PC-3 (cell line): ENCODE measurements around the gene SIVA1. TPM values are rescaled to one million over a fixed set of nuclear protein-coding genes. Genes with fewer than 3 reads are reported as not detected.

Experiments used
- ATAC-seq: fragments of 200-7000 bp; cut with Tn5 transposase; 2 replicates; pipeline ENCODE4 v1.9.1; 2020; ENCODE audit warnings: mild to moderate bottlenecking, moderate library complexity
- BruUV-seq: library from RNA; stranded (reverse); fragments of 400-500 nt; replicated peaks from 2 replicates; lab custom pipeline; 2021; lab: Mats Ljungman, UMichigan
- CTCF ChIA-PET: fragments of 300-600 bp; sonication (Branson Sonifier 250); formaldehyde crosslinking; loops from one replicate; lab custom pipeline; 2022; ENCODE audit warnings: antibody characterized with exemption; lab: Charles Lee
- POLR2A ChIA-PET: fragments of 300-600 bp; sonication (Branson Sonifier 250); formaldehyde crosslinking; loops from one replicate; lab custom pipeline; 2022; ENCODE audit warnings: antibody characterized with exemption; ENCODE audit not compliant: unreplicated experiment; lab: Charles Lee
- DNase-seq: peaks from one replicate; pipeline ENCODE4 v3.0.0-alpha.2; 2015
- H2AFZ ChIP-seq: fragments of 300-600 bp; sonication (generic); 2 replicates; pipeline ENCODE4 v1.6.0; 2016; ENCODE audit warnings: antibody characterized with exemption, low read length
- H3F3A ChIP-seq: fragments of 300-600 bp; sonication (generic); one replicate; pipeline ENCODE4 v1.6.0; 2017; ENCODE audit warnings: antibody characterized with exemption, low read length, control low read depth, mild to moderate bottlenecking; ENCODE audit not compliant: unreplicated experiment
- H3K27ac ChIP-seq: fragments of 300-600 bp; sonication (generic); 2 replicates; pipeline ENCODE4 v1.5.1; 2016; ENCODE audit warnings: mild to moderate bottlenecking, low read length
- H3K27me3 ChIP-seq: fragments of 300-600 bp; sonication (generic); 2 replicates; pipeline ENCODE4 v1.6.1; 2016; ENCODE audit warnings: low read length, mixed read lengths
- H3K36me3 ChIP-seq: fragments of 300-600 bp; sonication (generic); 2 replicates; pipeline ENCODE4 v1.6.1; 2016; ENCODE audit warnings: low read depth, mixed run types, low read length, mixed read lengths
- H3K4me1 ChIP-seq: fragments of 300-600 bp; sonication (generic); 2 replicates; pipeline ENCODE4 v1.5.1; 2016; ENCODE audit warnings: low read length; ENCODE audit not compliant: insufficient read depth
- H3K4me2 ChIP-seq: fragments of 300-600 bp; sonication (generic); 2 replicates; pipeline ENCODE4 v1.6.0; 2016; ENCODE audit warnings: low read length
- H3K4me3 ChIP-seq: fragments of 300-600 bp; sonication (generic); 2 replicates; pipeline ENCODE4 v1.5.1; 2016; ENCODE audit warnings: mild to moderate bottlenecking, low read length, mixed read lengths
- H3K79me2 ChIP-seq: fragments of 300-600 bp; sonication (generic); 2 replicates; pipeline ENCODE4 v1.6.1; 2017; ENCODE audit warnings: low read length, mixed read lengths
- H3K9ac ChIP-seq: fragments of 300-600 bp; sonication (generic); 2 replicates; pipeline ENCODE4 v1.6.0; 2016; ENCODE audit warnings: mild to moderate bottlenecking, low read length
- H3K9me2 ChIP-seq: fragments of 300-600 bp; sonication (generic); replicated peaks from 2 replicates; pipeline ENCODE4 v1.6.1; 2016; ENCODE audit warnings: mixed run types, low read length, mixed read lengths
- H3K9me3 ChIP-seq: fragments of 300-600 bp; sonication (generic); 2 replicates; pipeline ENCODE4 v1.6.1; 2016; ENCODE audit warnings: low read length, mixed read lengths
- H4K20me1 ChIP-seq: fragments of 300-600 bp; sonication (generic); 2 replicates; pipeline ENCODE4 v1.6.1; 2016; ENCODE audit warnings: low read length, mixed read lengths
- EZH2 ChIP-seq: fragments of 300-600 bp; sonication (generic); IDR thresholded peaks from one replicate; pipeline ENCODE4 v1.6.1; 2017; ENCODE audit warnings: antibody characterized with exemption, mild to moderate bottlenecking, low read length; ENCODE audit not compliant: unreplicated experiment
- EZH2phosphoT487 ChIP-seq: fragments of 300-600 bp; sonication (generic); IDR thresholded peaks from 2 replicates; pipeline ENCODE4 v1.6.1; 2018; ENCODE audit warnings: mild to moderate bottlenecking, antibody characterized with exemption, low read length, borderline replicate concordance
- intact Hi-C: fragments of 100-400 bp; cut with micrococcal nuclease; formaldehyde crosslinking; loops from 2 replicates; pipeline ENCODE4 v1.9.0; 2023
- total RNA-seq: library from RNA; depleted of rRNA; stranded (reverse); fragments of >200 nt; gene quantifications from 2 replicates; pipeline ENCODE4 v1.2.3, GENCODE V29; 2014
- TF ChIP-seq, protein P1 (sequence below): fragments of 300-600 bp; sonication (generic); conservative IDR thresholded peaks from 2 replicates; pipeline ENCODE4 v1.5.1; 2017; ENCODE audit warnings: antibody characterized with exemption, low read depth, mild to moderate bottlenecking, low read length

The SIVA1 gene
- total RNA-seq, 1 experiment from 2014 or later = 375 TPM

DNA sequence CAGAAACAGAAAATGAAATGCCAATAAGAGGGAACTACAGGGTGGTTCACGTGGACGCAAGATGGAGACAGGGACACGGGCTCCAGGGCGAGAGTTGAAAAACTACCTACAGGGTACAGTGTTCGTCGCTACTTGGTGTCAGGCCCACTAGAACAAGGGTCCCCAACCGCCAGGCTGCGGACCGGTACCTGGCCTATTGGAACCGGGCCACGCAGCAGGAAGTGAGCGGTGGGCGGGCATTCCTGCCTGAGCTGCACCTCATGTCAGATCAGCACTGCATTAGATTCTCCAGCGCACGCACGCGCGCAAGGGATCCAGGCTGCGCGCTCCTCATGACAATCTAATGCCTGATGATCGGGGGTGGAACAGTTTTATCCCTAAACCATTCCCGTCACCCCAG, 48.7 kb upstream of the SIVA1 start:
- no peak overlapping the region for H3K9ac ChIP-seq
- POLR2A ChIA-PET = no interaction called here
- H3K27me3 ChIP-seq = no peaks in the 10 kb centered on the region
- H3F3A ChIP-seq = no peaks in the 10 kb centered on the region
- intact Hi-C loops = no loop called here
- TF ChIP-seq, protein P1, sequence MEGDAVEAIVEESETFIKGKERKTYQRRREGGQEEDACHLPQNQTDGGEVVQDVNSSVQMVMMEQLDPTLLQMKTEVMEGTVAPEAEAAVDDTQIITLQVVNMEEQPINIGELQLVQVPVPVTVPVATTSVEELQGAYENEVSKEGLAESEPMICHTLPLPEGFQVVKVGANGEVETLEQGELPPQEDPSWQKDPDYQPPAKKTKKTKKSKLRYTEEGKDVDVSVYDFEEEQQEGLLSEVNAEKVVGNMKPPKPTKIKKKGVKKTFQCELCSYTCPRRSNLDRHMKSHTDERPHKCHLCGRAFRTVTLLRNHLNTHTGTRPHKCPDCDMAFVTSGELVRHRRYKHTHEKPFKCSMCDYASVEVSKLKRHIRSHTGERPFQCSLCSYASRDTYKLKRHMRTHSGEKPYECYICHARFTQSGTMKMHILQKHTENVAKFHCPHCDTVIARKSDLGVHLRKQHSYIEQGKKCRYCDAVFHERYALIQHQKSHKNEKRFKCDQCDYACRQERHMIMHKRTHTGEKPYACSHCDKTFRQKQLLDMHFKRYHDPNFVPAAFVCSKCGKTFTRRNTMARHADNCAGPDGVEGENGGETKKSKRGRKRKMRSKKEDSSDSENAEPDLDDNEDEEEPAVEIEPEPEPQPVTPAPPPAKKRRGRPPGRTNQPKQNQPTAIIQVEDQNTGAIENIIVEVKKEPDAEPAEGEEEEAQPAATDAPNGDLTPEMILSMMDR = no peak
- no peak for TF ChIP-seq EZH2phosphoT487
- no peak for TF ChIP-seq EZH2
- no peak overlapping the region for H3K4me2 ChIP-seq
- H3K9me3 ChIP-seq = no peaks in the 10 kb centered on the region
- no peak overlapping the region for H3K4me3 ChIP-seq
- no peaks in the 10 kb centered on the region; the same call in 1 of the 2 replicates for H4K20me1 ChIP-seq
- no peaks in the 10 kb centered on the region for H3K9me2 ChIP-seq
- H3K27ac ChIP-seq = no peak overlapping the region
- peaks cover 14% of the 10 kb centered on the region; the same call in 1 of the 2 replicates for H3K36me3 ChIP-seq
- CTCF ChIA-PET = no interaction called here
- TSS peak; percentile 24 for BruUV-seq
- H3K79me2 ChIP-seq = peaks cover 10% of the 10 kb centered on the region
- DNase-seq = no peak
- no peaks in the 10 kb centered on the region for H3K4me1 ChIP-seq
- no peak overlapping the region for H2AFZ ChIP-seq
- no peak for ATAC-seq

GRCh38 chr14:104705340-104706047, 47.5 kb upstream of the SIVA1 start:
- intact Hi-C loops = no loop called here
- no peak for ATAC-seq
- Histone ChIP-seq H4K20me1 (no peaks in the 10 kb centered on the region), H3K9me2 (no peaks in the 10 kb centered on the region), H3K4me3 (no peak overlapping the region), H3K27ac (no peak overlapping the region), H3K27me3 (no peaks in the 10 kb centered on the region), H3K9me3 (no peaks in the 10 kb centered on the region), H2AFZ (no peak overlapping the region), H3K4me1 (no peaks in the 10 kb centered on the region), H3K9ac (no peak overlapping the region), H3K79me2 (0 out of 2 replicates have a peak, but pooled peaks cover 5% of the 10 kb centered on the region), H3K36me3 (peaks cover 18% of the 10 kb centered on the region; the same call in 1 of the 2 replicates), H3F3A (no peaks in the 10 kb centered on the region), H3K4me2 (no peak overlapping the region)
- no TSS peak for BruUV-seq
- TF ChIP-seq EZH2 (no peak), EZH2phosphoT487 (no peak)
- TF ChIP-seq, protein P1 = no peak
- CTCF ChIA-PET = no interaction called here
- POLR2A ChIA-PET = no interaction called here
- DNase-seq = no peak
